ENCODE results near the gene CFAP70.

The CFAP70 gene

GRCh38 chr10:73211106-73211811, 147.4 kb downstream of the CFAP70 start:
- no peak for DNase-seq

- DNase-seq: no peak
Observed at GRCh38 chr10:73210395-73211105, 148.1 kb downstream of the CFAP70 start.

GRCh38 chr10:73209705-73210104, 149.0 kb downstream of the CFAP70 start:
- peak; percentile 56 for DNase-seq

GRCh38 chr10:73207883-73208282, 150.8 kb downstream of the CFAP70 start:
- no peak for DNase-seq

GRCh38 chr10:73206385-73206784, 152.3 kb downstream of the CFAP70 start:
- no peak for DNase-seq

- DNase-seq: no peak
Observed at GRCh38 chr10:73205890-73206289, 152.8 kb downstream of the CFAP70 start.

GRCh38 chr10:73205081-73205480, 153.6 kb downstream of the CFAP70 start:
- DNase-seq: no peak

Data from fibroblast of skin of back (primary cell).